ENCODE data around the gene BTAF1.

Gene BTAF1

GRCh38 chr10:92042541-92042940, 119.0 kb downstream of the BTAF1 start:
- in situ Hi-C loops (cut with MboI; ENCODE audit: low sequenced_read_pairs), result no loop called here

GRCh38 chr10:92045641-92046106, 122.1 kb downstream of the BTAF1 start:
- in situ Hi-C loops (cut with MboI; ENCODE audit: low sequenced_read_pairs), result no loop called here

GRCh38 chr10:92047215-92047614, 123.6 kb downstream of the BTAF1 start:
- in situ Hi-C loops (cut with MboI; ENCODE audit: low sequenced_read_pairs), result no loop called here

GRCh38 chr10:92052088-92052487, 128.5 kb downstream of the BTAF1 start:
- in situ Hi-C loops (cut with MboI; ENCODE audit: low sequenced_read_pairs), result no loop called here

GRCh38 chr10:92052741-92053140, 129.2 kb downstream of the BTAF1 start:
- in situ Hi-C loops (cut with MboI; ENCODE audit: low sequenced_read_pairs), result no loop called here

GRCh38 chr10:92054807-92055206, 131.2 kb downstream of the BTAF1 start:
- in situ Hi-C loops (cut with MboI; ENCODE audit: low sequenced_read_pairs), result no loop called here

GRCh38 chr10:92062273-92062672, 138.7 kb downstream of the BTAF1 start:
- in situ Hi-C loops (cut with MboI; ENCODE audit: low sequenced_read_pairs), result no loop called here

GRCh38 chr10:92064506-92064905, 140.9 kb downstream of the BTAF1 start:
- in situ Hi-C loops (cut with MboI; ENCODE audit: low sequenced_read_pairs), result no loop called here

GRCh38 chr10:92066386-92066785, 142.8 kb downstream of the BTAF1 start:
- in situ Hi-C loops (cut with MboI; ENCODE audit: low sequenced_read_pairs), result no loop called here

GRCh38 chr10:92068900-92069299, 145.3 kb downstream of the BTAF1 start:
- in situ Hi-C loops (cut with MboI; ENCODE audit: low sequenced_read_pairs), result no loop called here

- in situ Hi-C loops (cut with MboI; ENCODE audit: low sequenced_read_pairs), result no loop called here
Measured at GRCh38 chr10:92074126-92074887, 150.7 kb downstream of the BTAF1 start.

GRCh38 chr10:92075829-92076228, 152.3 kb downstream of the BTAF1 start:
- in situ Hi-C loops (cut with MboI; ENCODE audit: low sequenced_read_pairs), result loop anchor here (25.0 kb wide), 1 partner anchor 361 kb away; no protein-coding TSS in a partner anchor

- in situ Hi-C loops (cut with MboI; ENCODE audit: low sequenced_read_pairs), result loop anchor here (25.0 kb wide), 1 partner anchor 361 kb away; no protein-coding TSS in a partner anchor
Measured at GRCh38 chr10:92076722-92077121, 153.2 kb downstream of the BTAF1 start.

GRCh38 chr10:92079003-92079402, 155.4 kb downstream of the BTAF1 start:
- in situ Hi-C loops (cut with MboI; ENCODE audit: low sequenced_read_pairs), result loop anchor here (25.0 kb wide), 1 partner anchor 358 kb away; no protein-coding TSS in a partner anchor
